Esophagus squamous epithelium (tissue), 4 donors: Measurements from ENCODE around the gene SIRPA.

Experiments used
- POLR2A ChIP-seq, 4 donors: fragments of 450-650 bp; IDR thresholded peaks; one replicate each; pipeline ENCODE4 v1.6.1; 2017; ENCODE audit warnings: antibody characterized with exemption in 4 of 4, mild to moderate bottlenecking in 4 of 4, moderate library complexity in 3 of 4
- TF ChIP-seq, protein P1 (sequence below), 6 experiments: fragments of 450-650 bp in 4 of 6; fragments of 200-600 bp in 2 of 6; sonication (generic) in 2 of 6; IDR thresholded peaks; one replicate each; pipeline ENCODE4 v1.5.1; 2016 to 2019; ENCODE audit warnings: antibody characterized with exemption in 6 of 6, mild to moderate bottlenecking in 4 of 6, moderate library complexity in 4 of 6

DNA sequence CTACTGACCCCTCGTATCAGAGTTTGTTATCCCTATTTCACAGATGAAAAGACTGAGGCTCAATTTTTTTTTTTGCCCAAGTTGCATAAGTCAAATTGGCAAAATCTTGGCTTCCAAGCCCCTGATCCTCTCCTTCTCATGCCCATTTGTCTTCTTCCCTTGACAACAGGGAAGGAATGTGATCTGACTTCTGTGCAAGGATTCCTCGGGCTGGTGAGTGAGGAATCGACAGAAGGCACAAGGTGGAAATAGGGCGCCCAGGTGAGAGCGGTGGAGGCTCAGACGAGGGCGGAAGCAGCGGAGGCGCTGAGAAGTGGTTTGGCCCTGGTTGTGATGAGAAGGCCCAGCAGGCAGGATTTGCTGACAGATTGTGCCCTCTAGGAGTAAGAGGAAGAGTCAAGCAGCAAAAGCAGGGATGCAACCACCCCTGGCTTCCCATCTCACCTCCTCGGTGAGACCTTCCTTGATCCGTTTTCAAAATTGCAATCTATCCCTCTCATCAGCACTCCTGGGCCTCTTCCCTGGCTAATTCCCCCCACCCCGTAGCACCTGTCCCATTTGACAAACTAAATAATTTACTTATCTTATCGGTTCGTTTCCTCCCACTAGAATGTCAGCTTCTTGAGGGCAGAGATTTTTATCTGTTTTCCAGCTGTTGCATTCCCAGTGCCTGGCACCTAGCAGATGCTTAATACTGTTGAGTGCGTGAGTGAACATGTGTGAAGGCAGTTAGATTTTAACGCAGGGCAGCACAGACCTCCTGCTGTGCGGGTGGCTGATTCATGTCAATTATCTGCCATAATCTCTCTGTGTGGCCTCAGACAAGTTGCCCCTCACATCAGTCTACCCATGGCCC lies 3.7 kb upstream of the SIRPA start:
- TF ChIP-seq POLR2A (IDR thresholded peaks at IDR 0.05) = no peak
- TF ChIP-seq, protein P1, sequence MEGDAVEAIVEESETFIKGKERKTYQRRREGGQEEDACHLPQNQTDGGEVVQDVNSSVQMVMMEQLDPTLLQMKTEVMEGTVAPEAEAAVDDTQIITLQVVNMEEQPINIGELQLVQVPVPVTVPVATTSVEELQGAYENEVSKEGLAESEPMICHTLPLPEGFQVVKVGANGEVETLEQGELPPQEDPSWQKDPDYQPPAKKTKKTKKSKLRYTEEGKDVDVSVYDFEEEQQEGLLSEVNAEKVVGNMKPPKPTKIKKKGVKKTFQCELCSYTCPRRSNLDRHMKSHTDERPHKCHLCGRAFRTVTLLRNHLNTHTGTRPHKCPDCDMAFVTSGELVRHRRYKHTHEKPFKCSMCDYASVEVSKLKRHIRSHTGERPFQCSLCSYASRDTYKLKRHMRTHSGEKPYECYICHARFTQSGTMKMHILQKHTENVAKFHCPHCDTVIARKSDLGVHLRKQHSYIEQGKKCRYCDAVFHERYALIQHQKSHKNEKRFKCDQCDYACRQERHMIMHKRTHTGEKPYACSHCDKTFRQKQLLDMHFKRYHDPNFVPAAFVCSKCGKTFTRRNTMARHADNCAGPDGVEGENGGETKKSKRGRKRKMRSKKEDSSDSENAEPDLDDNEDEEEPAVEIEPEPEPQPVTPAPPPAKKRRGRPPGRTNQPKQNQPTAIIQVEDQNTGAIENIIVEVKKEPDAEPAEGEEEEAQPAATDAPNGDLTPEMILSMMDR (IDR thresholded peaks at IDR 0.05) = no peak
